SK-N-SH (cell line): Measurements from ENCODE around the gene SPSB3.

Experiments used
- CHD2 ChIP-seq: fragments of 150-350 bp; IDR thresholded peaks from 2 replicates; pipeline ENCODE4 v1.6.1; 2018; ENCODE audit warnings: low read length; ENCODE audit not compliant: partially characterized antibody
- CTCF ChIP-seq: fragments of 200-600 bp; sonication (generic); IDR thresholded peaks from 2 replicates; pipeline ENCODE4 v1.6.1; 2017; ENCODE audit warnings: antibody characterized with exemption, mild to moderate bottlenecking, moderate library complexity
- POLR2AphosphoS5 ChIP-seq: IDR thresholded peaks from 2 replicates; pipeline ENCODE4 v1.6.1; 2012; ENCODE audit warnings: low read depth, low read length

- TF ChIP-seq POLR2AphosphoS5 (no peak), CTCF (no peak), CHD2 (no peak)
Measured at GRCh38 chr16:1729445-1729844, 52.9 kb downstream of the SPSB3 start.
